Heart left ventricle (tissue), 16 donors: ENCODE measurements around the gene MYO15B. TPM values are rescaled to one million over a fixed set of nuclear protein-coding genes. Genes with fewer than 3 reads are reported as not detected.

Experiments used
- ATAC-seq, 4 donors: fragments of 200-7000 bp; cut with Tn5 transposase; one replicate each; pipeline ENCODE4 v1.9.1; 2020 to 2022; ENCODE audit warnings: moderate library complexity in 4 of 4, mild to moderate bottlenecking in 3 of 4, moderate number of reproducible peaks in 1 of 4
- DNase-seq, 5 donors: peaks; one replicate each; pipeline ENCODE4 v3.0.0-alpha.2; 2020
- H3K27ac ChIP-seq, 12 donors: fragments of 200-600 bp; sonication (generic) in 4 of 12; one replicate each; pipeline versions ENCODE4 v1.5.0 to v1.8.0; 2016 to 2022; ENCODE audit warnings: mild to moderate bottlenecking in 2 of 12
- H3K27me3 ChIP-seq, 9 donors: fragments of 200-600 bp; sonication (generic) in 2 of 9; one replicate each; pipeline versions ENCODE4 v1.5.1 to v1.8.0; 2016 to 2022; ENCODE audit warnings: mild to moderate bottlenecking in 3 of 9
- H3K36me3 ChIP-seq, 9 donors: fragments of 200-600 bp; sonication (generic) in 2 of 9; one replicate each; pipeline versions ENCODE4 v1.5.0 to v1.8.0; 2018 to 2022; ENCODE audit warnings: mild to moderate bottlenecking in 2 of 9
- H3K4me1 ChIP-seq, 12 donors: fragments of 200-600 bp; sonication (generic) in 4 of 12; one replicate each; pipeline versions ENCODE4 v1.5.0 to v1.8.0; 2016 to 2022; ENCODE audit warnings: mild to moderate bottlenecking in 3 of 12
- H3K4me3 ChIP-seq, 12 donors: fragments of 200-600 bp; sonication (generic) in 4 of 12; one replicate each; pipeline versions ENCODE4 v1.5.0 to v1.8.0; 2017 to 2022; ENCODE audit warnings: mild to moderate bottlenecking in 9 of 12, moderate library complexity in 4 of 12
- H3K9me3 ChIP-seq, 12 donors: fragments of 200-600 bp; sonication (generic) in 4 of 12; one replicate each; pipeline versions ENCODE4 v1.5.0 to v1.8.0; 2016 to 2022; ENCODE audit warnings: mild to moderate bottlenecking in 1 of 12
- POLR2A ChIP-seq, 2 donors: fragments of 450-650 bp; IDR thresholded peaks; one replicate each; pipeline ENCODE4 v1.6.1; 2017; ENCODE audit warnings: antibody characterized with exemption in 2 of 2, mild to moderate bottlenecking in 2 of 2, moderate library complexity in 2 of 2
- WGBS, 4 donors: extraction: QIAGEN DNeasy Blood & Tissue Kit in 2 of 4; methylation state at CpG; one replicate each; pipeline versions ENCODE4 v1.1.5 to v1.1.7; 2013 to 2018; 5-methylcytosine and 5-hydroxymethylcytosine counted together
- intact Hi-C, 10 donors: fragments of 100-400 bp; cut with DNase I; formaldehyde crosslinking; loops; one replicate each; pipeline versions ENCODE4 v1.11.1 to v1.14.2; 2022
- polyA plus RNA-seq, 2 donors: library from polyadenylated mRNA; stranded (reverse); fragments of 200-250 nt; gene quantifications; one replicate each; pipeline ENCODE4 v1.2.3, GENCODE V29; 2013
- total RNA-seq, 9 donors: library from RNA; depleted of rRNA in 2 of 9; stranded (reverse); fragments of >200 nt in 2 of 9; fragmentation: NEBNext Ultra II Directional in 3 of 9; extraction: Animal tissue kit (Norgen Biotek cat#: 25700) in 3 of 9; gene quantifications; one replicate each; pipeline versions ENCODE4 v1.1.0 to v1.2.4, GENCODE V29; 2016 to 2023
- TF ChIP-seq, protein P1 (sequence below), 12 donors: fragments of 200-600 bp; sonication (generic) in 4 of 12; IDR thresholded peaks; one replicate each; pipeline versions ENCODE4 v1.5.0 to v1.8.0; 2018 to 2022; ENCODE audit warnings: antibody characterized with exemption in 12 of 12, mild to moderate bottlenecking in 5 of 12
- donor health status: ischemic (EF 13 %, LVEDD 7.1; RV severe dilation, severe dysfunction).
- donor health status: healthy with polysubstance abuse.
- donor health status: DM: no; HTN: yes; CAD: no.
- donor health status: DM: no; HTN: no; CAD: no.
- donor health status: ischemic (EF 25% LVEDD 6.9; RV normal size, moderate dysfunction).
- donor health status: ischemic (EF 25% LVEDD 5.7; RV mildly dilated, moderate dysfunction).
- donor health status: healthy.
- donor health status: DM: yes; HTN: yes; CAD: no.
- donor health status: ischemic (EF 35%, LVEDD 5.7; RV mildly dilated, moderate dysfunction).
- donor health status: nonischemic (EF 11% LVEDD 7.7; RV severe dilation, severe dysfunction).
- donor health status: DM: yes; HTN: yes; CAD: no.
- donor health status: PGD.
- donor health status: ischemic (EF 29% LVEDD 5.4; RV normal size, mild dysfunction).
- donor health status: nonischemic (EF 23%, LVEDD 6.1; RV moderate dilation, normal function).

The MYO15B gene
- total and polyA plus RNA-seq, 11 donors, result 14.0 to 76.4 (median 42.9) TPM

DNA sequence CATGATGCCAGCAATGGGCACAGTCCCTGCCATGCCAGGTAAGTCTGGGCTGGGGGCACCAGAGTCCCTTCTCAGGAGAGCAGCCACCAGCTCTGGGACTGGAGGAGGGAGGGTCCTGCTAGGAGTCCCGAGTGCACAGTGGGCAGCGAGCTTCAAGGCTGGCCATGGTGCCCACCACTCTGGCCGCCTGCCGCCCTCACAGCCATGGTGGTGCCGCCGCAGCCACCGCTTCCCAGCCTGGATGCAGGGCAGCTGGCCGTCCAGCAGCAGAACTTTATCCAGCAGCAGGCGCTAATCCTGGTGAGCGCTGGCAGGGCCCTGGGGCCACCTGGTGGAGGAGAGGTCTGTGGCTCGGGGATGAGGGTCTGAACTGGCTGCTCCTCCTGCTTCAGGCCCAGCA is 27.7 kb downstream of the MYO15B start:
- H3K36me3 ChIP-seq, result peaks cover 0 to 96% (median 69%) of the 10 kb centered on the region in 9 donors
- no peaks in the 10 kb centered on the region for H3K9me3 ChIP-seq
- no peak for ATAC-seq
- H3K4me3 ChIP-seq, result no peak overlapping the region
- WGBS, 4 donors, result 90 to 100% (median 95%) methylated on average over 8 to 11 of the region's 11 CpGs
- H3K27ac ChIP-seq, result no peak overlapping the region
- H3K4me1 ChIP-seq, result no peaks in the 10 kb centered on the region
- TF ChIP-seq POLR2A (IDR thresholded peaks at IDR 0.05), result no peak
- TF ChIP-seq, protein P1, sequence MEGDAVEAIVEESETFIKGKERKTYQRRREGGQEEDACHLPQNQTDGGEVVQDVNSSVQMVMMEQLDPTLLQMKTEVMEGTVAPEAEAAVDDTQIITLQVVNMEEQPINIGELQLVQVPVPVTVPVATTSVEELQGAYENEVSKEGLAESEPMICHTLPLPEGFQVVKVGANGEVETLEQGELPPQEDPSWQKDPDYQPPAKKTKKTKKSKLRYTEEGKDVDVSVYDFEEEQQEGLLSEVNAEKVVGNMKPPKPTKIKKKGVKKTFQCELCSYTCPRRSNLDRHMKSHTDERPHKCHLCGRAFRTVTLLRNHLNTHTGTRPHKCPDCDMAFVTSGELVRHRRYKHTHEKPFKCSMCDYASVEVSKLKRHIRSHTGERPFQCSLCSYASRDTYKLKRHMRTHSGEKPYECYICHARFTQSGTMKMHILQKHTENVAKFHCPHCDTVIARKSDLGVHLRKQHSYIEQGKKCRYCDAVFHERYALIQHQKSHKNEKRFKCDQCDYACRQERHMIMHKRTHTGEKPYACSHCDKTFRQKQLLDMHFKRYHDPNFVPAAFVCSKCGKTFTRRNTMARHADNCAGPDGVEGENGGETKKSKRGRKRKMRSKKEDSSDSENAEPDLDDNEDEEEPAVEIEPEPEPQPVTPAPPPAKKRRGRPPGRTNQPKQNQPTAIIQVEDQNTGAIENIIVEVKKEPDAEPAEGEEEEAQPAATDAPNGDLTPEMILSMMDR (IDR thresholded peaks at IDR 0.05), result no peak
- intact Hi-C loops, result no loop called here
- H3K27me3 ChIP-seq, result no peaks in the 10 kb centered on the region
- DNase-seq, result peak in 1 of 5 donors; percentile 46

DNA sequence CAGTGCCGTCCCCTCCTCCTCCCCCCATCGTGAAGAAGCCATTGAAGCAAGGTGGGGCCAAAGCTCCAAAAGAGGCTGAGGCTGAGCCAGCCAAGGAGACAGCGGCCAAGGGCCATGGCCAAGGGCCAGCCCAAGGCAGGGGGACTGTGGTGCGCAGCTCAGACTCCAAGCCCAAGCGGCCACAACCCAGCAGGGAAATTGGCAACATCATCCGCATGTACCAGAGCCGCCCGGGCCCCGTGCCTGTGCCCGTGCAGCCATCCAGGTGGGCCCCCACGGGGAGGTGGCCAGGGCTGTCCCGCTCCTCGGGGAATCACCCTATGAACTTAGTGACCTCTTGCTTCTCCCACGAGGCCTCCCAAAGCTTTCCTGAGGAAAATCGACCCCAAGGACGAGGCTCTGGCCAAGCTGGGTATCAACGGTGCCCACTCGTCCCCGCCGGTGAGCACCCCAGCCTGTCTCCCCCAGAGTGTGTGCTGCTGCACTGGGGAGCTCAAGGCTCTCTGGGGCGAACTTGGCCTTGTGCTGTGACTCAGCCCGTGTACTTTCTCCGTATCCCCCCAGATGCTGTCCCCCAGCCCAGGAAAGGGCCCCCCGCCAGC is 29.0 kb downstream of the MYO15B start:
- DNase-seq (peak in 1 of 5 donors; percentile 51), ATAC-seq (no peak)
- no peaks in the 10 kb centered on the region for H3K9me3 ChIP-seq
- peaks cover 0 to 98% (median 78%) of the 10 kb centered on the region in 9 donors for H3K36me3 ChIP-seq
- H3K4me3 ChIP-seq, result no peak overlapping the region
- H3K27ac ChIP-seq, result no peak overlapping the region
- H3K4me1 ChIP-seq, result no peaks in the 10 kb centered on the region
- H3K27me3 ChIP-seq, result no peaks in the 10 kb centered on the region
- 92 to 98% (median 92%) methylated on average over 19 to 24 of the region's 24 CpGs for WGBS, 4 donors
- intact Hi-C loops, result no loop called here
- TF ChIP-seq, protein P1 (IDR thresholded peaks at IDR 0.05), result no peak
- no peak for TF ChIP-seq POLR2A (IDR thresholded peaks at IDR 0.05)

DNA sequence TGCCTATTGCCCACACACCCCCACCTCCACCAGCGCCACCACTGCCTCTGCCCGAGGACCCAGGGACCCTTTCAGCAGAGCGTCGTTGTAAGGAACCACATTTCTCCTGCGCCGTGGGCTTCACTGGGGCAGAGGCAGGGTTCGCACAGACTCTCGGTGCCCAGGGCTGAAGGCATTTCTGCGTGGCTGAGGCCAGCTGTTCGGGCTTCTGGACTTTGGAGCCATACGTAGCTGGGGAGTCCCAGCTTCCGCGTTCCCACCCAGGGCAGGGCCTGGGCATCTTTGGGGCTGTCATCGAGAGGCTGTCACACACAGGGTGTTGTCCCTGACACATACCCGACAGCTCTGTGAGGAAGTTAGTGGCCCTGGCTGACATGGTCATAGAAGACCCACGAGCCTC is 29.6 kb downstream of the MYO15B start:
- no peaks in the 10 kb centered on the region for H3K27me3 ChIP-seq
- no peak for ATAC-seq
- TF ChIP-seq POLR2A (IDR thresholded peaks at IDR 0.05), result no peak
- TF ChIP-seq, protein P1 (IDR thresholded peaks at IDR 0.05), result no peak
- H3K36me3 ChIP-seq, result peaks cover 0 to 98% (median 78%) of the 10 kb centered on the region in 9 donors
- intact Hi-C loops, result no loop called here
- DNase-seq, result peak in 1 of 5 donors; percentile 40
- WGBS, 4 donors, result 90 to 96% (median 95%) methylated on average over 15 to 16 of the region's 16 CpGs
- H3K27ac ChIP-seq, result no peak overlapping the region
- H3K4me3 ChIP-seq, result no peak overlapping the region
- H3K4me1 ChIP-seq, result no peaks in the 10 kb centered on the region
- H3K9me3 ChIP-seq, result no peaks in the 10 kb centered on the region

DNA sequence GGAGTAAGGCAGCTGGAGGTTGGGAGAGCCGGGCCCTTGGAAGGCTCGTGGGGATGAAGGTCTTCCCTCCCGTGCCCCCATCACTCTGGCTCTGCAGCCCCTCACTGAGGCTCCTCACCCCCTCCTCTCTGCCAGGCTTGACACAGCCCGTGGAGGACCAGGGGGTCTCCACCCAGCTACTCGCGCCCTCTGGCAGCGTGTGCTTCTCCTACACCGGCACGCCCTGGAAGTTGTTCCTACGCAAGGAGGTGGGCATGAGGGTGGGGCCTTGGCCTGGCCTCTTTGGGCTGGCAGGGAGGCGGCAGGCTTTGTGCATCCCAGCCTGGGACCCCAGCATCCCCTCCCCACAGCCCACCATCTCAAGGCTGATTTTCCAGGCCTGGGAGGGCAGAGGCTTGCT is 30.1 kb downstream of the MYO15B start:
- Histone ChIP-seq H3K9me3 (no peaks in the 10 kb centered on the region), H3K27me3 (no peaks in the 10 kb centered on the region), H3K4me1 (no peaks in the 10 kb centered on the region), H3K27ac (no peak overlapping the region), H3K4me3 (no peak overlapping the region), H3K36me3 (peaks cover 0 to 97% (median 74%) of the 10 kb centered on the region in 9 donors)
- ATAC-seq (no peak), DNase-seq (no peak)
- 88 to 98% (median 92%) methylated on average over 10 to 11 of the region's 11 CpGs for whole genome bisulfite sequencing, 4 donors
- intact Hi-C loops, result no loop called here
- TF ChIP-seq, protein P1 (IDR thresholded peaks at IDR 0.05), result no peak
- TF ChIP-seq POLR2A (IDR thresholded peaks at IDR 0.05), result no peak
